Ishikawa (cell line): Measurements from ENCODE around the gene THADA.

ENCODE experiments used
- CEBPB ChIP-seq: IDR thresholded peaks from 2 replicates; pipeline ENCODE4 v1.6.1; 2012
- CREB1 ChIP-seq: IDR thresholded peaks from 2 replicates; pipeline ENCODE4 v1.6.1; 2012; ENCODE audit warnings: low read depth
- EGR1 ChIP-seq: IDR thresholded peaks from 2 replicates; pipeline ENCODE4 v1.6.1; 2012
- EP300 ChIP-seq: IDR thresholded peaks from 2 replicates; pipeline ENCODE4 v1.6.1; 2012; ENCODE audit warnings: borderline replicate concordance
- MAX ChIP-seq: IDR thresholded peaks from 2 replicates; pipeline ENCODE4 v1.6.1; 2012
- NFIC ChIP-seq: IDR thresholded peaks from 2 replicates; pipeline ENCODE4 v1.6.1; 2012
- RAD21 ChIP-seq: IDR thresholded peaks from 2 replicates; pipeline ENCODE4 v1.6.1; 2012; ENCODE audit warnings: low read depth
- TAF1 ChIP-seq: IDR thresholded peaks from 2 replicates; pipeline ENCODE4 v1.6.1; 2012; ENCODE audit warnings: low read depth, mild to moderate bottlenecking
- TCF12 ChIP-seq: IDR thresholded peaks from 2 replicates; pipeline ENCODE4 v1.6.1; 2012; ENCODE audit warnings: low read depth
- TEAD4 ChIP-seq: IDR thresholded peaks from 2 replicates; pipeline ENCODE4 v1.6.1; 2012

- no peak for TF ChIP-seq TCF12
- no peak for TF ChIP-seq TAF1
- TF ChIP-seq TEAD4, result no peak
- no peak for TF ChIP-seq NFIC
- no peak for TF ChIP-seq RAD21
- TF ChIP-seq EP300, result no peak
- TF ChIP-seq MAX, result no peak
- no peak for TF ChIP-seq CEBPB
- no peak for TF ChIP-seq CREB1
- TF ChIP-seq EGR1, result no peak
Observed at GRCh38 chr2:43302182-43302960, 293.5 kb downstream of the THADA start.
